T-helper 1 cell (primary cell): ENCODE data around the gene ZNF229.
A peak's percentile ranks its signal among the peaks of the same experiment; 100 is the strongest.
"Not testable (repeated sequence)": the region's sequence is repeated elsewhere in the genome, so short reads cannot be mapped to it uniquely, and the experiment has no call there.

Source experiments
- DNase-seq, 5 donors: peaks; one replicate each; pipeline ENCODE4 v3.0.0-alpha.2; 2012 to 2020
- total RNA-seq, 4 donors: gene quantifications; one replicate each; lab custom pipeline; 2026; lab: John Stamatoyannopoulos, UW

The ZNF229 gene
- 0.12 to 2.1 (median 0.54) reads per million in 4 donors for total RNA-seq

GRCh38 chr19:44447916-44448674 lies at the start of gene ZNF229:
TSS of gene ZNF229 (minus strand) at chr19:44448472. CDS start at chr19:44442847, 5,625 bp downstream.
- DNase-seq = peak; percentile 16 to 54 (median 40)

- no peak for DNase-seq
Observed at GRCh38 chr19:44496711-44497110, 48.4 kb upstream of the ZNF229 start.

GRCh38 chr19:44476559-44477408 lies 28.5 kb upstream of the ZNF229 start:
- DNase-seq = peak in 1 of 5 donors; percentile 8

- not testable (repeated sequence) for DNase-seq
Observed at GRCh38 chr19:44468730-44469129, 20.5 kb upstream of the ZNF229 start.

- not testable (repeated sequence) for DNase-seq
Observed at GRCh38 chr19:44462600-44463286, 14.5 kb upstream of the ZNF229 start.

- not testable (repeated sequence) for DNase-seq
Observed at GRCh38 chr19:44456016-44456415, 7.7 kb upstream of the ZNF229 start.

- no peak for DNase-seq
Observed at GRCh38 chr19:44455100-44455499, 6.8 kb upstream of the ZNF229 start.

GRCh38 chr19:44452367-44452766 lies 4.1 kb upstream of the ZNF229 start:
- DNase-seq = no peak

GRCh38 chr19:44451687-44452086 lies 3.4 kb upstream of the ZNF229 start:
- no peak for DNase-seq

- no peak for DNase-seq
Observed at GRCh38 chr19:44438441-44438840, 9.8 kb downstream of the ZNF229 start.

- no peak for DNase-seq
Observed at GRCh38 chr19:44435441-44435840, 12.8 kb downstream of the ZNF229 start.

- no peak for DNase-seq
Observed at GRCh38 chr19:44430956-44431355, 17.3 kb downstream of the ZNF229 start.

- not testable (repeated sequence) for DNase-seq
Observed at GRCh38 chr19:44415553-44415952, 32.7 kb downstream of the ZNF229 start.

- peak; percentile 36 to 73 (median 40) for DNase-seq
Observed at GRCh38 chr19:44401139-44402115, 46.8 kb downstream of the ZNF229 start, which contains the start of gene ZNF285. TSS of gene ZNF285 (minus strand) at chr19:44401608. CDS start at chr19:44397213, 4,395 bp downstream.

GRCh38 chr19:44389268-44389667 lies 59.0 kb downstream of the ZNF229 start:
- DNase-seq = not testable (repeated sequence)
